ENCODE measurements around the gene TMEM164.

Gene TMEM164

GRCh38 chrX:110183314-110183713 is 180.4 kb downstream of the TMEM164 start:
- Histone ChIP-seq H3K36me3 (ENCODE audit: control insufficient read depth, insufficient read depth, low read length) (no peaks in the 10 kb centered on the region), H3K27me3 (ENCODE audit: control insufficient read depth, insufficient read depth, low read length) (no peaks in the 10 kb centered on the region), H3K4me3 (ENCODE audit: low read length) (no peak overlapping the region), H3K9me3 (ENCODE audit: control insufficient read depth, low read length) (no peaks in the 10 kb centered on the region), H3K9ac (ENCODE audit: low read length) (no peak overlapping the region), H3K4me1 (ENCODE audit: control insufficient read depth, insufficient read depth, low read length) (peaks cover 11% of the 10 kb centered on the region)

- no peaks in the 10 kb centered on the region for H3K9me3 ChIP-seq (ENCODE audit: control insufficient read depth, low read length)
- H3K36me3 ChIP-seq (ENCODE audit: control insufficient read depth, insufficient read depth, low read length) = no peaks in the 10 kb centered on the region
- H3K4me3 ChIP-seq (ENCODE audit: low read length) = no peak overlapping the region
- no peak overlapping the region for H3K9ac ChIP-seq (ENCODE audit: low read length)
- no peaks in the 10 kb centered on the region for H3K27me3 ChIP-seq (ENCODE audit: control insufficient read depth, insufficient read depth, low read length)
- no peaks in the 10 kb centered on the region for H3K4me1 ChIP-seq (ENCODE audit: control insufficient read depth, insufficient read depth, low read length)
These were observed 186.0 kb downstream of the TMEM164 start for GRCh38 chrX:110188701-110189558.

GRCh38 chrX:110192516-110192915 is 189.6 kb downstream of the TMEM164 start:
- H3K9ac ChIP-seq (ENCODE audit: low read length) = no peak overlapping the region
- H3K4me3 ChIP-seq (ENCODE audit: low read length) = no peak overlapping the region
- no peaks in the 10 kb centered on the region for H3K4me1 ChIP-seq (ENCODE audit: control insufficient read depth, insufficient read depth, low read length)
- H3K36me3 ChIP-seq (ENCODE audit: control insufficient read depth, insufficient read depth, low read length) = no peaks in the 10 kb centered on the region
- H3K27me3 ChIP-seq (ENCODE audit: control insufficient read depth, insufficient read depth, low read length) = no peaks in the 10 kb centered on the region
- no peaks in the 10 kb centered on the region for H3K9me3 ChIP-seq (ENCODE audit: control insufficient read depth, low read length)

- no peaks in the 10 kb centered on the region for H3K27me3 ChIP-seq (ENCODE audit: control insufficient read depth, insufficient read depth, low read length)
- no peak overlapping the region for H3K4me3 ChIP-seq (ENCODE audit: low read length)
- H3K9me3 ChIP-seq (ENCODE audit: control insufficient read depth, low read length) = no peaks in the 10 kb centered on the region
- no peaks in the 10 kb centered on the region for H3K4me1 ChIP-seq (ENCODE audit: control insufficient read depth, insufficient read depth, low read length)
- no peak overlapping the region for H3K9ac ChIP-seq (ENCODE audit: low read length)
- H3K36me3 ChIP-seq (ENCODE audit: control insufficient read depth, insufficient read depth, low read length) = no peaks in the 10 kb centered on the region
These were observed 192.1 kb downstream of the TMEM164 start for GRCh38 chrX:110194977-110195376.

- Histone ChIP-seq H3K9ac (ENCODE audit: low read length) (no peak overlapping the region), H3K4me3 (ENCODE audit: low read length) (no peak overlapping the region), H3K27me3 (ENCODE audit: control insufficient read depth, insufficient read depth, low read length) (no peaks in the 10 kb centered on the region), H3K36me3 (ENCODE audit: control insufficient read depth, insufficient read depth, low read length) (no peaks in the 10 kb centered on the region), H3K4me1 (ENCODE audit: control insufficient read depth, insufficient read depth, low read length) (no peaks in the 10 kb centered on the region), H3K9me3 (ENCODE audit: control insufficient read depth, low read length) (no peaks in the 10 kb centered on the region)
These were observed 198.9 kb downstream of the TMEM164 start for GRCh38 chrX:110201799-110202198.

- H3K9ac ChIP-seq (ENCODE audit: low read length) = no peak overlapping the region
- H3K9me3 ChIP-seq (ENCODE audit: control insufficient read depth, low read length) = no peaks in the 10 kb centered on the region
- no peaks in the 10 kb centered on the region for H3K36me3 ChIP-seq (ENCODE audit: control insufficient read depth, insufficient read depth, low read length)
- no peak overlapping the region for H3K4me3 ChIP-seq (ENCODE audit: low read length)
- no peaks in the 10 kb centered on the region for H3K27me3 ChIP-seq (ENCODE audit: control insufficient read depth, insufficient read depth, low read length)
- H3K4me1 ChIP-seq (ENCODE audit: control insufficient read depth, insufficient read depth, low read length) = no peaks in the 10 kb centered on the region
These were observed 202.1 kb downstream of the TMEM164 start for GRCh38 chrX:110204986-110205385.

GRCh38 chrX:110208092-110208491 is 205.2 kb downstream of the TMEM164 start:
- no peaks in the 10 kb centered on the region for H3K9me3 ChIP-seq (ENCODE audit: control insufficient read depth, low read length)
- H3K36me3 ChIP-seq (ENCODE audit: control insufficient read depth, insufficient read depth, low read length) = no peaks in the 10 kb centered on the region
- H3K9ac ChIP-seq (ENCODE audit: low read length) = no peak overlapping the region
- no peak overlapping the region for H3K4me3 ChIP-seq (ENCODE audit: low read length)
- no peaks in the 10 kb centered on the region for H3K4me1 ChIP-seq (ENCODE audit: control insufficient read depth, insufficient read depth, low read length)
- H3K27me3 ChIP-seq (ENCODE audit: control insufficient read depth, insufficient read depth, low read length) = no peaks in the 10 kb centered on the region

- H3K36me3 ChIP-seq (ENCODE audit: control insufficient read depth, insufficient read depth, low read length) = no peaks in the 10 kb centered on the region
- no peaks in the 10 kb centered on the region for H3K4me1 ChIP-seq (ENCODE audit: control insufficient read depth, insufficient read depth, low read length)
- H3K27me3 ChIP-seq (ENCODE audit: control insufficient read depth, insufficient read depth, low read length) = no peaks in the 10 kb centered on the region
- H3K9me3 ChIP-seq (ENCODE audit: control insufficient read depth, low read length) = no peaks in the 10 kb centered on the region
- no peak overlapping the region for H3K4me3 ChIP-seq (ENCODE audit: low read length)
- H3K9ac ChIP-seq (ENCODE audit: low read length) = no peak overlapping the region
These were observed 207.7 kb downstream of the TMEM164 start for GRCh38 chrX:110210417-110211139.

GRCh38 chrX:110211340-110211739 is 208.4 kb downstream of the TMEM164 start:
- H3K4me3 ChIP-seq (ENCODE audit: low read length) = no peak overlapping the region
- no peaks in the 10 kb centered on the region for H3K9me3 ChIP-seq (ENCODE audit: control insufficient read depth, low read length)
- no peaks in the 10 kb centered on the region for H3K27me3 ChIP-seq (ENCODE audit: control insufficient read depth, insufficient read depth, low read length)
- H3K9ac ChIP-seq (ENCODE audit: low read length) = no peak overlapping the region
- no peaks in the 10 kb centered on the region for H3K4me1 ChIP-seq (ENCODE audit: control insufficient read depth, insufficient read depth, low read length)
- H3K36me3 ChIP-seq (ENCODE audit: control insufficient read depth, insufficient read depth, low read length) = no peaks in the 10 kb centered on the region

GRCh38 chrX:110212299-110212698 is 209.4 kb downstream of the TMEM164 start:
- no peaks in the 10 kb centered on the region for H3K27me3 ChIP-seq (ENCODE audit: control insufficient read depth, insufficient read depth, low read length)
- no peak overlapping the region for H3K9ac ChIP-seq (ENCODE audit: low read length)

GRCh38 chrX:110213183-110213582 is 210.3 kb downstream of the TMEM164 start:
- H3K36me3 ChIP-seq (ENCODE audit: control insufficient read depth, insufficient read depth, low read length) = no peaks in the 10 kb centered on the region
- H3K9ac ChIP-seq (ENCODE audit: low read length) = no peak overlapping the region
- no peak overlapping the region for H3K4me3 ChIP-seq (ENCODE audit: low read length)
- H3K9me3 ChIP-seq (ENCODE audit: control insufficient read depth, low read length) = no peaks in the 10 kb centered on the region
- no peaks in the 10 kb centered on the region for H3K27me3 ChIP-seq (ENCODE audit: control insufficient read depth, insufficient read depth, low read length)
- H3K4me1 ChIP-seq (ENCODE audit: control insufficient read depth, insufficient read depth, low read length) = no peaks in the 10 kb centered on the region

More at GRCh38 chrX:110212299-110212698, 209.4 kb downstream of the TMEM164 start:
- no peak overlapping the region for H3K4me3 ChIP-seq (ENCODE audit: low read length)
- H3K36me3 ChIP-seq (ENCODE audit: control insufficient read depth, insufficient read depth, low read length) = no peaks in the 10 kb centered on the region
- no peaks in the 10 kb centered on the region for H3K9me3 ChIP-seq (ENCODE audit: control insufficient read depth, low read length)
- H3K4me1 ChIP-seq (ENCODE audit: control insufficient read depth, insufficient read depth, low read length) = no peaks in the 10 kb centered on the region

GRCh38 chrX:110214684-110215083 is 211.8 kb downstream of the TMEM164 start:
- no peaks in the 10 kb centered on the region for H3K36me3 ChIP-seq (ENCODE audit: control insufficient read depth, insufficient read depth, low read length)
- H3K9me3 ChIP-seq (ENCODE audit: control insufficient read depth, low read length) = no peaks in the 10 kb centered on the region
- no peaks in the 10 kb centered on the region for H3K27me3 ChIP-seq (ENCODE audit: control insufficient read depth, insufficient read depth, low read length)
- H3K4me3 ChIP-seq (ENCODE audit: low read length) = no peak overlapping the region
- no peak overlapping the region for H3K9ac ChIP-seq (ENCODE audit: low read length)
- no peaks in the 10 kb centered on the region for H3K4me1 ChIP-seq (ENCODE audit: control insufficient read depth, insufficient read depth, low read length)

All from mucosa of stomach (tissue), 1 donor.